ENCODE measurements around the gene SPIRE2. TPM values are rescaled to one million over a fixed set of nuclear protein-coding genes. Genes with fewer than 3 reads are reported as not detected.
A peak's percentile ranks its signal among the peaks of the same experiment; 100 is the strongest.

The SPIRE2 gene
- total RNA-seq, 4 donors from 2014 or later = 3.4 to 9.6 (median 4.3) TPM

- WGBS, 2 donors = 98 to 100% methylated on average over 8 to 9 of the region's 13 CpGs
Measured at GRCh38 chr16:89907055-89907814, 79.0 kb downstream of the SPIRE2 start.

GRCh38 chr16:89908236-89908635 lies 80.0 kb downstream of the SPIRE2 start:
- Histone ChIP-seq H3K4me3 (no peak overlapping the region), H3K27ac (no peak overlapping the region), H3K9me3 (no peaks in the 10 kb centered on the region), H3K4me1 (peaks cover 3 to 30% (median 4%) of the 10 kb centered on the region in 3 donors), H3K27me3 (no peaks in the 10 kb centered on the region), H3K36me3 (peaks cover 36 to 94% (median 38%) of the 10 kb centered on the region in 3 donors)
- no peak for DNase-seq
- WGBS, 2 donors = 88 to 89% methylated on average over 4 of the region's 4 CpGs
- intact Hi-C loops (cut with DNase I) = no loop called here
- TF ChIP-seq POLR2A (IDR thresholded peaks at IDR 0.05) (no peak), CTCF (IDR thresholded peaks at IDR 0.05) (no peak)

More at GRCh38 chr16:89907055-89907814, 79.0 kb downstream of the SPIRE2 start:
- H3K27ac ChIP-seq = no peak overlapping the region
- H3K9me3 ChIP-seq = no peaks in the 10 kb centered on the region
- intact Hi-C loops (cut with DNase I) = no loop called here
- H3K27me3 ChIP-seq = no peaks in the 10 kb centered on the region
- no peak overlapping the region for H3K4me3 ChIP-seq
- H3K4me1 ChIP-seq = peaks cover 3 to 30% (median 4%) of the 10 kb centered on the region in 3 donors
- DNase-seq = no peak
- TF ChIP-seq POLR2A (IDR thresholded peaks at IDR 0.05) = no peak
- no peak for TF ChIP-seq CTCF (IDR thresholded peaks at IDR 0.05)
- peaks cover 41 to 97% (median 44%) of the 10 kb centered on the region in 3 donors for H3K36me3 ChIP-seq

- H3K9me3 ChIP-seq = no peaks in the 10 kb centered on the region
- H3K4me3 ChIP-seq = no peak overlapping the region
- H3K27me3 ChIP-seq = no peaks in the 10 kb centered on the region
- H3K4me1 ChIP-seq = peaks cover 3 to 19% (median 4%) of the 10 kb centered on the region in 3 donors
- no peak for DNase-seq
- TF ChIP-seq CTCF (IDR thresholded peaks at IDR 0.05) = peak; percentile 73 to 93 (median 85)
- no peak for TF ChIP-seq POLR2A (IDR thresholded peaks at IDR 0.05)
- H3K27ac ChIP-seq = peak overlapping the region; percentile 24 to 55 (median 38)
- intact Hi-C loops (cut with DNase I) = no loop called here
- peaks cover 22 to 76% (median 27%) of the 10 kb centered on the region in 3 donors for H3K36me3 ChIP-seq
- WGBS, 2 donors = 35 to 56% methylated on average over 19 to 26 of the region's 47 CpGs
Measured at GRCh38 chr16:89909777-89910716, 81.8 kb downstream of the SPIRE2 start.

GRCh38 chr16:89910717-89911354 lies 82.6 kb downstream of the SPIRE2 start:
- intact Hi-C loops (cut with DNase I) = no loop called here
- Histone ChIP-seq H3K9me3 (no peaks in the 10 kb centered on the region), H3K4me3 (no peak overlapping the region), H3K27me3 (no peaks in the 10 kb centered on the region), H3K27ac (no peak overlapping the region), H3K36me3 (peaks cover 14 to 68% (median 22%) of the 10 kb centered on the region in 3 donors), H3K4me1 (peaks cover 0 to 13% (median 4%) of the 10 kb centered on the region in 3 donors)
- no peak for DNase-seq
- TF ChIP-seq CTCF (IDR thresholded peaks at IDR 0.05) (no peak), POLR2A (IDR thresholded peaks at IDR 0.05) (no peak)
- WGBS, 2 donors = 87 to 93% methylated on average over 15 of the region's 27 CpGs
